HFF-Myc (cell line): ENCODE results near the gene DOCK9.

ENCODE experiments used
- DNase-seq: peaks from one replicate; pipeline ENCODE4 v3.0.0-alpha.2; 2011; ENCODE audit warnings: low read depth; ENCODE audit errors: extremely low read depth
- H3K4me3 ChIP-seq: replicated peaks from 2 replicates; pipeline ENCODE4 v1.5.1; 2011; ENCODE audit warnings: low read depth, mild to moderate bottlenecking, control low read depth, low read length
- TF ChIP-seq, protein P1 (sequence below): IDR thresholded peaks from 2 replicates; pipeline ENCODE4 v1.5.1; 2012; ENCODE audit warnings: mild to moderate bottlenecking, low read depth, low read length, control low read depth; ENCODE audit errors: missing control alignments

Gene DOCK9

DNA sequence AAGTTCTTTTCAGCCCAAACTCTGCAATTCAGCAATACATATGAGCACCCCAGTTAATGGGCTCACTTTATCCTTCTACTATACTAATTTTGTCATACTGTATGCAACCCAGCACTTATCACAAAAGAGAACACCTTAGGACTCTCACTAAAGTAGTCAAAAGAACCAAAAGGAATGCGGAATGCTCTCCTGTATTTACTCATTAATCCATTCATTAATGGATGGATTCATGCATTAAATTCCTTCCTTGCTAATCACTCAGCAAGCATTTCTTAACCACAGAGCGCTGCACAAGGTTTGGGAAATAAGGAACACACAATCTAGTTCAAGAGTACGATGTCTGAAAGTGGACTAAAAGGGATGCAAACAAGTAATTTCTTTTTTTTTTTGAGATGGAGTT lies 12.8 kb upstream of the DOCK9 start:
- TF ChIP-seq, protein P1, sequence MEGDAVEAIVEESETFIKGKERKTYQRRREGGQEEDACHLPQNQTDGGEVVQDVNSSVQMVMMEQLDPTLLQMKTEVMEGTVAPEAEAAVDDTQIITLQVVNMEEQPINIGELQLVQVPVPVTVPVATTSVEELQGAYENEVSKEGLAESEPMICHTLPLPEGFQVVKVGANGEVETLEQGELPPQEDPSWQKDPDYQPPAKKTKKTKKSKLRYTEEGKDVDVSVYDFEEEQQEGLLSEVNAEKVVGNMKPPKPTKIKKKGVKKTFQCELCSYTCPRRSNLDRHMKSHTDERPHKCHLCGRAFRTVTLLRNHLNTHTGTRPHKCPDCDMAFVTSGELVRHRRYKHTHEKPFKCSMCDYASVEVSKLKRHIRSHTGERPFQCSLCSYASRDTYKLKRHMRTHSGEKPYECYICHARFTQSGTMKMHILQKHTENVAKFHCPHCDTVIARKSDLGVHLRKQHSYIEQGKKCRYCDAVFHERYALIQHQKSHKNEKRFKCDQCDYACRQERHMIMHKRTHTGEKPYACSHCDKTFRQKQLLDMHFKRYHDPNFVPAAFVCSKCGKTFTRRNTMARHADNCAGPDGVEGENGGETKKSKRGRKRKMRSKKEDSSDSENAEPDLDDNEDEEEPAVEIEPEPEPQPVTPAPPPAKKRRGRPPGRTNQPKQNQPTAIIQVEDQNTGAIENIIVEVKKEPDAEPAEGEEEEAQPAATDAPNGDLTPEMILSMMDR: no peak
- no peak for DNase-seq
- no peak overlapping the region for H3K4me3 ChIP-seq

DNA sequence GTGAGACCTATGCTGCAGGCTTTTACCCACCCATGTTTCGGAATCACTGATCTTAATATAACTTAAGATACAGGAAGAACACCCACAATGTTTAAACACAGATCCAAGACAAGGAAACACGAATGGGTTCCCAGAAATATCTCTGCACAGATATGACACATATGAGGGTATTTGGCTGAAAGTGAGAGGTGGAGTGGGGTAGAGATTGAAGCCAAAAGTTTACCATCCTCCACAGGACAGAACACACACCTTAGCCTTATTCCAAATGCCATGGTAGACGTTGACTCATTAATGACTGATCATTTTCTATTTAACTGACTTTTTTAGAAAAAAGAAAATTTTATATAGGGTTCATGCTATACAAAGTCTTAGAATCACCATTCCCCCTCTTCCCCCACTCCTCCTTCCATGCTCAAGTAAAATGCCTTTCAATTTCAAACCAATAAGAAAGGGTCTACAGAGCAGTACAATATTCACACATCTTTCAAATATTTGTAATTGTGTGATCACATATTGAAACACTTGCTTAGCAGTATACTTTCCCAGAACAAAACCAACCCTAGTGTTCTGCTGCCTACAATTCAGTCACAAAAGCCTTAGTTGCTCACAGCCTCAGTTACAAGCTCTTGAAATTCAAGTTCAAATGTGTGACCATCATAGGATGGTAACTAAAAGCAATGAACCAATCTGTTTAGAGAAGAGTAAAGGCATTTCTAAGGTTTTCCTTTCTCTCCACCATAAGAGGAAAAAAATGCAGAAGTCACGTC lies 11.8 kb upstream of the DOCK9 start:
- H3K4me3 ChIP-seq: no peak overlapping the region
- no peak for DNase-seq
- TF ChIP-seq, protein P1: no peak

DNA sequence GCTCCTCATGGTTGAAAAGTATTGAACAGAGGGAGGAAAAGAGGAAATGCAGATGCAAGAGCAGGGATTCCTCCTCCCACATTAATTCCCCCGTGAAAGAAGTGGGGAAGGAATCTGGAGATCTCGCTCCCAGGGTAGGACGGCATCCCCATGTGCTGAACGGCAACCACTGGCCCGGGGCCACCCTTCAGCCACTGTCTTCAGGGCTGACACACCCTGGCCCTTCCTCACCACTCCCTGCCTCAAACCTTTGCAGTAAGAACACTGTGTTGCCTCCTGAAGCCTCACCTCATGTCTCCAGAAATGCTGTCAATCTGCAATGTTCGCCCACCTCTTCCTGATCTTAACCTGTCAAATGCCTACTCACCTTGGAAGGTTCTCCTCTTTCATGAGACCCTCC lies 10.9 kb upstream of the DOCK9 start:
- TF ChIP-seq, protein P1: no peak

DNA sequence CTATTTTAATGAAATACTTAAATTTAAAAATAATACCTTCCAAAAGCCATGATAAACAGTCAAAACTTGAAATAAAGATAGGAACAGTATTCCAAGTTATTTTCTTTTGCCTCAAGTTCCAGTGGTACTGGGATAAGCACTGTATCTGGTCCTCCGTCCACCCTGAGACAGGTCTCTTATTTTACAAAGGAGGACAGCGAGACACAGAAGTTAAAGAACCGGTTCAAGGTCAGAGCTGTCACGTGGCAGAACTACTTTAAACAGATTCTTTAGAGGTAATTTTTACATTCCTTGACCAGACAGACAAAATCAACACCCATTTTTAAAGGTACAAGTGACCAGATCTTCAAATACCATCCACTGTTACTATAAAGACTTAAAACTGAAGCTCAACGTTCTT lies 10.4 kb upstream of the DOCK9 start:
- TF ChIP-seq, protein P1: no peak
- H3K4me3 ChIP-seq: no peak overlapping the region
- no peak for DNase-seq

More for the DNA sequence above, 10.9 kb upstream of the DOCK9 start:
- no peak overlapping the region for H3K4me3 ChIP-seq
- no peak for DNase-seq

DNA sequence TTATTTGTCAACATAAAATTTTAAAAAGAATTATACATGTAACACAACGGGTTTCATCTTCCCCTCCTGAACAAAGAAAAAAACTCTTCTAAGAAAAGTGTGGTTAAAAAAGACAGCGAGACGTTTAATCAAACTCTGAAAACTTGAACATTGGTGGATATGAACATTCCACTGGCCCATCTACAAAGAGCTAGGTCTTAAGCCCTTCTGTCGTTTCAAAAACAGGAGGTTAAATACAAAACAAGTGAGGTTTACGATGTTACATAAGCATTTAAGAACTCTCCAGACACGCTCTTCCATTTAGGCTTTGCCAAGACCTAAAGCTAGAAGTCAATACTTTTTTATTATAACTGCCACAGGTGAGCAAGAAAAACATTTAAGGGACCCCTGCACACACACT lies 9.4 kb upstream of the DOCK9 start:
- no peak for DNase-seq
- TF ChIP-seq, protein P1: no peak
- no peak overlapping the region for H3K4me3 ChIP-seq

DNA sequence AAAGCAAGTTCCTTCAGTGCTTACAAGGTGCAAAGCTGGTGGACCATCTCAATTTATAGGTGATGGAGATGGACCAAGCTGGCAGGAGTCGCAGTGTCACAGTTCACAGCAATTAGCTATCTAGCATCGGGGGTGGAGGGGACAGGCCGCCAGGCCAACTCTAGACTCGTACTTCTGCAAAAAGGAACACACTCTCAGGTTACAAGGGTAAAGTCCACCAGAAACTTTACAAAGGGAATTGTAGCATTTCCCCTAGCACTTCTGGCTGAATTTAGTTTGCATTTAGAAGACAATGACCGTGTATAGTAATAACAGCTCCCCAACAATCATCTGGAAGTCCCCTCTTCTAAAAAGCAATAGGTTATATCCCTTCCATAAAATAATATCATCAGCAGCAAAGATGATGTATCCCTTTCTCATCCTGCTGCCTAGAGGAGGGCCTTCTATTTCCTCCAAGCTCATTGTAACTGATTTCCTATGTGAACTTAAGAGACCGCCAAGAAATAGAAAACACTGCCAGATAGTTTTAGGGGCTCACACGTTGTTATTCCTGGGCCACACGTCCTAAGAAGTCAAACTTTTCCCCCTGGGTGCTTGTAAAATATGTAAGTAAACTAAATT lies 8.5 kb upstream of the DOCK9 start:
- TF ChIP-seq, protein P1: no peak
- no peak for DNase-seq
- no peak overlapping the region for H3K4me3 ChIP-seq
